HG03342 (cell line): Measurements from ENCODE around the gene MRPL48.
"Not testable (repeated sequence)": the region's sequence is repeated elsewhere in the genome, so short reads cannot be mapped to it uniquely, and the experiment has no call there.

Source experiments
- ATAC-seq: cut with Tn5 transposase; IDR thresholded peaks from one replicate; pipeline ENCODE4 v1.9.1; 2021; ENCODE audit warnings: mild to moderate bottlenecking, moderate library complexity; ENCODE audit not compliant: unreplicated experiment

Gene MRPL48

GRCh38 chr11:73787643-73788558 lies at the start of gene MRPL48:
MRPL48 (plus strand) TSS chr11:73787874; CDS start chr11:73787972, 98 bp downstream.
- ATAC-seq: peak; percentile 89

DNA sequence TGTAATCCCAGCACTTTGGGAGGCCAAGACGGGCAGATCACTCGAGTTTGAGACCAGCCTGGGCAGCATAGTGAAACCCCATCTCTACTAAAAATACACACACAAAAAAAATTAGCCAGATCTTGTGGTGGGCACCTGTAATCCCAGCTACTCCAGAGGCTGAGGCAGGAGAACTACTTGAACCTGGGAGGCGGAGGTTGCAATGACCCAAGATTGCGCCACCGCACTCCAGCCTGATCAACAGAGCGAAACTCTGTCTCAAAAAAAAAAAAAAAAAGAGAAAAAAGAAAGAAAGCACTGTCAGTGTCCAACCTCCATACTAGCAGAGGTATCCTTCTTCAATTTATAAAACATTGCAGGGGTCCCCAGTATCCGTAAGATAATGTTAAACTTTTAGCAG lies 44.6 kb upstream of the MRPL48 start:
- no peak for ATAC-seq

DNA sequence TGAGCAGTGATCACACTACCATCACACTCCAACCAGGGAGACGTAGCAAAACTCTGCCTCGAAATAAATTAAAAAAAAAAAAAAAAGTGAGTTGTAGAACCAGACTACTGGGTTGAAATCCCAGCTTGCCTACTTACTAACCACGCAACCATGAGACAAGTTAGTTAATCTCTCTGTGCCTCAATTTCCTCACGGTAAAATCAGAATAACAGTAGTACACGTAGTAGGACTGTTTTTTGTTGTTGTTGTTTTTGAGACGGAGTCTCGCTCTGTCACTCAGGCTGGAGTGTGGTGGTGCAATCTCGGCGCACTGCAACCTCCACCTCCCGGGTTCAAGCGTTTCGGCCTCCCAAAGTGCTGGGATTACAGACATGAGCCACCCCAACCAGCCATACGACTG lies 41.0 kb upstream of the MRPL48 start:
- ATAC-seq: no peak

- no peak for ATAC-seq
Measured at GRCh38 chr11:73747762-73748161, 39.9 kb upstream of the MRPL48 start.

DNA sequence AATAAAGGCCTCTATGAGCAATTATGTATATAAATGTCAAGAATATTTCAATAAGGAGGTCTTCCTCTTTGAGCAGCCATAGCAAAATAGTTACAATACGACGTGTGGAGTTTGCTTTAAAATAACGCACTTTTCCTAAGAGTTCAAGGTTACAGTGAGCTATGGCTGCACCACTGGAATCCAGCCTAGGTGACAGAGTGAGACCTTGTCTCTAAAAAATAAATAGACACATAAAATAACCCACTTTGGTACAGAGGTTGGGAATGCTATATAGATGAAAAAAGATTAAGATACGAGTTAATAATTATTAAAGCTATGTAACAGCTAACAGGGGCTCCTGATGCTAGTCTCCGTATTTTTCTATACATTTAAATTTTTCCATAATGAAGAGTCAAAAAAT lies 39.4 kb upstream of the MRPL48 start:
- no peak for ATAC-seq

GRCh38 chr11:73749118-73749517 lies 38.6 kb upstream of the MRPL48 start:
- ATAC-seq: no peak

DNA sequence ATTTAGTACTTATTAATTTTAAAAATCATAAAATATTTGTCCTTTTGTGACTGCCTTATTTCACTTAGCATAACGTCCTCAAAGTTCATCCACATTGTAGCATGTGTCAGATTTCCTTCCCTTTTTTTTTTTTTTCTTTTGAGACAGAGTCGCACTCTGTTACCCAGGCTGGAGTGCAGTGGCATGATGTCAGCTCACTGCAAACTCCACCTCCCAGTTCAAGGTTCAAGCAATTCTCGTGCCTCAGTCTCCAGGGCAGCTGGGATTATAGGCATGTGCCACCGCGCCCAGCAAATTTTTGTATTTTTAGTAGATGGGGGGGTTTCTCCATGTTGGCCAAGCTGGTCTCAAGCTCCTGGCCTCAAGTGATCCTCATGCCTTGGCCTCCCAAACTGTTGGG lies 37.4 kb upstream of the MRPL48 start:
- ATAC-seq: no peak

DNA sequence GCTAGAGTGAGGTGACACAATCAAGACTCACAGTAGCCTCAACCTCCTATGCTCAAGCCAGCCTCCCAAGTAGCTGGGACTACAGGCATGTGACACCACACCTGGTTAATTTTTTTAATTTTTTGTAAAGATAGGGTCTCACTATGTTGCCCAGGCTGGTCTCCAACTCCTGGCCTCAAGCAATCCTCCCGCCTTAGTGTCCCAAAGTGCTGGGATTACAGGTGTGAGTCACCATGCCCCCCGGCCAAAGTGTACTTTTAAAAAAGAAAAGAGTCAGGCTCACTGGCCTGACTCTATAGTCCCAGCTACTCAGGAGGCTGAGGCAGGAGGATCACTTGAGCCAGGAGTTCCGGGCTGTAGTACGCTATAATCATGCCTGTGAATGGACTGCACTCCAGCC lies 36.8 kb upstream of the MRPL48 start:
- ATAC-seq: not testable (repeated sequence)

- ATAC-seq: no peak
Measured at GRCh38 chr11:73752216-73752867, 35.3 kb upstream of the MRPL48 start.

DNA sequence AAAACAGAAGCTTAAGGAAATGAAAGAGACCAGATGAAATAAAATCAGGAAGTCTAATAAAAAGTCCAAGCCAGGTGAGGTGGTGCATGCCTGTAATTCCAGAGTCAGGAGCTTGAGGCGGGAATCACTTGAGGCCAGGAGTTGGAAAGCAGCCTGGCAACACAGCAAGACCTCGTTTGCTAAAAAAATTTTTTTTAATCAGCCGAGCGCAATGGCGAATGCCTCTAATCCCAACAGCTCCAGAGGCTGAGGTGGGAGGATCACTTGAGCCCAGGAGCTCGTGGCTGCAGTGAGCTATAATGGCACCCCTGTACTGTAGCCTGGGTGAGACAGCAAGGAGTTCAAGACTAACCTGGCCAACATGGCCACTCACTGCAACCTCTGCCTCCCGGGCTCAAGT lies 34.8 kb upstream of the MRPL48 start:
- ATAC-seq: no peak

DNA sequence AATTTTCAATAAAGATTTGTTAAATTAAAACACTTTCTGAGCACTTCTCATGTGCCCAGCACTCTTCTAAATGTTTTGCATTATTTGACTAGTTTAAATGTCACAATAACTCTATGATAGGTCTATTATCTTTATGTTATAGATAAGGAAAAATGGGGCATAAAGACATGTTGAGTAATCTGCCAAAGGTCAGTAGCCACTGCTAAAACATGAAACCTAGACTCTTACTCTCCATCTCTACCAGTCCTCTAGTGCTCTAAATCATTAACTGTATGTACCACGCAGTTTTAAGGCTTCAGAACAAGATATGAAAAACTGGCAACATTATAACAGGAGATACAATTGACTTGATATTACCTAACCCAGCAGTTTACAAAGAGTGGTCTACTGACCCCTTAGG lies 33.7 kb upstream of the MRPL48 start:
- ATAC-seq: no peak

- ATAC-seq: no peak
Measured at GRCh38 chr11:73755670-73756069, 32.0 kb upstream of the MRPL48 start.

DNA sequence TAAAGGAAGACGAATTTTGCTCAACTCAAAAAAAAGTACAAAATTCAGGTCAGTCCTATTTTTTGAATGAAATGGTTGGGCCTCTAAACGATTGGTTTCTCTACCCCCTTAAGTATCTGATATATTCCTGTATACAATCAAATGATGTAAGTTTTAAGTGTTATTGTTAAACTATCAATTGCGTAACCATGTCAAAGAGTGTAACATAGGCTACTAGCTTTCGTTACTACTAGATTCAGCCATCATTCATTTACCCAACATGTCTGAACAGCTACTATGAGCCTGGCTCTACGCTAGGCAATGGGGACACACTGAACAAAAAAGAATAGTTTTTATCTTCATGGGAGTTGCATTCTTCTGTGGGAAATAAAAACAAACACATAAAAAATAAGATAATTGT lies 30.1 kb upstream of the MRPL48 start:
- ATAC-seq: no peak

GRCh38 chr11:73758451-73758850 lies 29.2 kb upstream of the MRPL48 start:
- ATAC-seq: no peak

- no peak for ATAC-seq
Measured at GRCh38 chr11:73759610-73760134, 28.0 kb upstream of the MRPL48 start.

DNA sequence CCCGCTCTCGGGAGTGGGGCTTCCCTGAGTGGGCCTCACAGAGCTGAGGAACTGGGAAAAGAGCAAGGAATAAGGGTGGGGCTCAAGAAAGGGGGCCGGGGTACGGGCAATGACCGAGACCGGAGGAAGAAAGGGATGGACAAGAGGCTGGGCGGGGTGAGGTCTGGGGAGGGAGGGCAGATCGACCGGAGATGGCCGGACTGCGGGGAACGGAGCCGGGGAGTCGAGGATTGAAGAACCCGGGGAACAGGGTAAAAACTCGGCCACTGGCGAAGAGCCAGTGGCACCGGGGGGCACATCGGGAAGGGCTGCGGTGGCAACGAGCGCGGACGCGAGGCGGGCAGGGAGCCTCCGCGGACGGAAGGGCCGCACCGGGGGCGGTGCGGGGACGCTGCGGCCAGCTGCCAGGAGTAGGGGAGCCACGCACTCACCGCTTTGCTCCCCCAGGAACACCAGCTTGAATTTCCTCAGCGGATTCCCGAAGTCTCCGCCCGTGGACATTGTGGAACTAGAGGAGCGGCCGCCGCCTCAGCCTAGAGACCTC lies 27.5 kb upstream of the MRPL48 start:
- no peak for ATAC-seq

GRCh38 chr11:73760679-73761402 lies 26.8 kb upstream of the MRPL48 start, which contains the start of gene RAB6A:
RAB6A (minus strand) TSS chr11:73761074; CDS start chr11:73760635, 439 bp downstream.
- peak; percentile 87 for ATAC-seq

DNA sequence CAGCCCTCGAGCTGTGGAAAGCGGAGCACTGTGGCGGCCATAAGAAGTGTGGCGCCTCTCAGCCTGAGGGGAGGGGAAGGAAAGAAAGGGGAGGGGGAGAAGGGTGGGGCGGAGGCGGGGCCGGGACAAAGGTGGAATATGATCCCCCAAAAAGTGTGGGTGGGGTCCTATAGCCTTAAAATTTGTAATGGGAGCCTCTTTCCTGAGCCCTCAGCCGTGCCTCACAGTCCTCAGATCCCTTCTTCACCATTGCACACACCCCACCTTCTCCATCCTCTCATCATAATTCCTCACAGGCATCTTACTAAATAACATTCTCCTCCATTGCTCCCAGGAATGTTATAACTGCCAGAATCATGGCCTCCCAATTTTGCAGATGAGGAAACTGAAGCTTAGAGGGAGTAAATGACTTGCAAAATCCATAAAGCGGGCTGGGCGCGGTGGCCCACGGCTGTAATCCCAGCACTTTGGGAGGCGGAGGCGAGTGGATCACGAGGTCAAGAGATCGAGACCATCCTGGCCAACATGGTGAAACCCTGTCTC lies 26.2 kb upstream of the MRPL48 start:
- peak; percentile 1 for ATAC-seq

DNA sequence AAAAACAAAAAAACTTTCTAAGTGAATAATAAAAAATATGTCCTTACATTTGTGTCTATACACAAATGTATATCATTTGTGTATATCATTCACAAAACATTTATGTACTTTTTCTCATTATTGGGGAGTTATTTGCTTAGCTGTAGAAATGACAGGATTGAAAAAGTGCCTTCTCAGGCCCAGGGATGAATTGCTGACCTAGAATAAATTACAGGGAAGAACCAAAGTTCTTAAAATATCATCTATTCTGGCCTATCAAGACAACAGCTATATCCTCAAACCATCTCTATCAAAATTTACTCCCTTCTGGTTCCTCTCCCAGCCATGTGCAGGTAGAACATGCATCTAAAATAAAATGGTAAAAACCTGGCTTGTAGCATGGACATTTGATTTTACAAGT lies 24.9 kb upstream of the MRPL48 start:
- ATAC-seq: no peak

GRCh38 chr11:73766763-73767162 lies 20.9 kb upstream of the MRPL48 start:
- no peak for ATAC-seq

- ATAC-seq: not testable (repeated sequence)
Measured at GRCh38 chr11:73770811-73771210, 16.9 kb upstream of the MRPL48 start.
